ENCODE measurements around the gene TNNI3.
"Not testable (repeated sequence)": the region's sequence is repeated elsewhere in the genome, so short reads cannot be mapped to it uniquely, and the experiment has no call there.

The TNNI3 gene

GRCh38 chr19:55173186-55173713, 15.7 kb upstream of the TNNI3 start:
- DNase-seq (ENCODE audit: low read depth) = no peak

GRCh38 chr19:55172741-55173140, 15.2 kb upstream of the TNNI3 start:
- DNase-seq (ENCODE audit: low read depth) = no peak

- not testable (repeated sequence) for DNase-seq (ENCODE audit: low read depth)
These were observed 14.8 kb upstream of the TNNI3 start for GRCh38 chr19:55172318-55172717.

- DNase-seq (ENCODE audit: low read depth) = no peak
These were observed 13.9 kb upstream of the TNNI3 start for GRCh38 chr19:55171440-55171839.

- DNase-seq (ENCODE audit: low read depth) = no peak
These were observed 11.6 kb upstream of the TNNI3 start for GRCh38 chr19:55169136-55169535.

- peak; percentile 56 for DNase-seq (ENCODE audit: low read depth)
These were observed 9.2 kb upstream of the TNNI3 start, which contains the start of gene DNAAF3 for GRCh38 chr19:55166530-55167268. Gene DNAAF3, minus strand, starts transcription at chr19:55166613. Its CDS starts 200 bp downstream, at chr19:55166413.

GRCh38 chr19:55165952-55166529, 8.5 kb upstream of the TNNI3 start:
- DNase-seq (ENCODE audit: low read depth) = no peak

GRCh38 chr19:55161571-55162322, 4.2 kb upstream of the TNNI3 start:
- no peak for DNase-seq (ENCODE audit: low read depth)

GRCh38 chr19:55160986-55161365, 3.4 kb upstream of the TNNI3 start:
- no peak for DNase-seq (ENCODE audit: low read depth)

- DNase-seq (ENCODE audit: low read depth) = peak; percentile 76
These were observed 2.8 kb upstream of the TNNI3 start for GRCh38 chr19:55160128-55160985.

GRCh38 chr19:55158848-55159749, 1.6 kb upstream of the TNNI3 start:
- DNase-seq (ENCODE audit: low read depth) = no peak

- no peak for DNase-seq (ENCODE audit: low read depth)
These were observed 891 bp upstream of the TNNI3 start for GRCh38 chr19:55158423-55158822.

GRCh38 chr19:55156202-55157063, 1.1 kb downstream of the TNNI3 start:
- no peak for DNase-seq (ENCODE audit: low read depth)

GRCh38 chr19:55155784-55156183, 1.7 kb downstream of the TNNI3 start:
- not testable (repeated sequence) for DNase-seq (ENCODE audit: low read depth)

- no peak for DNase-seq (ENCODE audit: low read depth)
These were observed 3.8 kb downstream of the TNNI3 start for GRCh38 chr19:55153652-55154264.

- no peak for DNase-seq (ENCODE audit: low read depth)
These were observed 5.5 kb downstream of the TNNI3 start for GRCh38 chr19:55152017-55152416.

- no peak for DNase-seq (ENCODE audit: low read depth)
These were observed 8.2 kb downstream of the TNNI3 start, which contains the start of gene TNNT1 for GRCh38 chr19:55149078-55150003. Gene TNNT1, minus strand, starts transcription at chr19:55149206. Its CDS starts 2,049 bp downstream, at chr19:55147157.
